ENCODE results near the gene EHMT2.

GRCh38 chr6:31906122-31906521 is 8.6 kb upstream of the EHMT2 start:
- TF ChIP-seq U2AF2 (IDR thresholded peaks at IDR 0.05; ENCODE audit: low read depth, low read length) (no peak), SATB2 (CRISPR knock-in tag; IDR thresholded peaks at IDR 0.05) (no peak), FOXP1 (IDR thresholded peaks at IDR 0.05) (no peak), FOXP1 (CRISPR knock-in tag; IDR thresholded peaks at IDR 0.05) (no peak), MXI1 (IDR thresholded peaks at IDR 0.05; ENCODE audit: borderline replicate concordance, low read depth, low read length) (no peak), ZNF644 (CRISPR knock-in tag; IDR thresholded peaks at IDR 0.05; ENCODE audit: low read depth) (no peak), POLR2A (IDR thresholded peaks at IDR 0.05; ENCODE audit: insufficient read depth in 1 of 2, low read depth in 2 of 2, low read length in 2 of 2) (no peak), ZNF512B (CRISPR knock-in tag; IDR thresholded peaks at IDR 0.05; ENCODE audit: borderline replicate concordance) (no peak), ARID2 (CRISPR knock-in tag; IDR thresholded peaks at IDR 0.05; ENCODE audit: borderline replicate concordance) (no peak), ZNF18 (CRISPR knock-in tag; IDR thresholded peaks at IDR 0.05; ENCODE audit: insufficient replicate concordance) (no peak)
- TF ChIP-seq, protein P1, sequence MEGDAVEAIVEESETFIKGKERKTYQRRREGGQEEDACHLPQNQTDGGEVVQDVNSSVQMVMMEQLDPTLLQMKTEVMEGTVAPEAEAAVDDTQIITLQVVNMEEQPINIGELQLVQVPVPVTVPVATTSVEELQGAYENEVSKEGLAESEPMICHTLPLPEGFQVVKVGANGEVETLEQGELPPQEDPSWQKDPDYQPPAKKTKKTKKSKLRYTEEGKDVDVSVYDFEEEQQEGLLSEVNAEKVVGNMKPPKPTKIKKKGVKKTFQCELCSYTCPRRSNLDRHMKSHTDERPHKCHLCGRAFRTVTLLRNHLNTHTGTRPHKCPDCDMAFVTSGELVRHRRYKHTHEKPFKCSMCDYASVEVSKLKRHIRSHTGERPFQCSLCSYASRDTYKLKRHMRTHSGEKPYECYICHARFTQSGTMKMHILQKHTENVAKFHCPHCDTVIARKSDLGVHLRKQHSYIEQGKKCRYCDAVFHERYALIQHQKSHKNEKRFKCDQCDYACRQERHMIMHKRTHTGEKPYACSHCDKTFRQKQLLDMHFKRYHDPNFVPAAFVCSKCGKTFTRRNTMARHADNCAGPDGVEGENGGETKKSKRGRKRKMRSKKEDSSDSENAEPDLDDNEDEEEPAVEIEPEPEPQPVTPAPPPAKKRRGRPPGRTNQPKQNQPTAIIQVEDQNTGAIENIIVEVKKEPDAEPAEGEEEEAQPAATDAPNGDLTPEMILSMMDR (CRISPR knock-in tag; IDR thresholded peaks at IDR 0.05), result no peak

Data from HepG2 (cell line).